ENCODE results near the gene NXNL2.

Gene NXNL2

DNA sequence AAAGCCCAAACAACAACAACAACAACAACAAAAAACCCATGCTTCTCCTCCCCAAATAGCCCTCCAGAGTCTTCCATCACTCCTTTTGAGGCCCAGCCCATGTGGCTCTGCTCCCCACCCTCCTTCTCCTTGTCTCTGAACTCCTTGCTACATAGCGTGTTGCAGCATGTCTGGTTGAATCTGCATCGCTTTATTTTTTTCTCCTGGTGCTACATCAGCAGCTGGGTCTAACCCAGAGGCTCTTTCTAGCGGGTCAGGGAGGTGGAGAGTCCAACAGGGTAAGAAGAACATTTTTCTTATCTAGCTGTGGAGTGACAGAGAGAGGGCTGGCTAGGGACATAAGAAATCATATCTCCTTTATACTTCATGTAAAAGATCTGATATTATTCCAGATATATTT, 18.4 kb downstream of the NXNL2 start:
- H3K4me3 ChIP-seq (ENCODE audit: low read depth, low read length), result no peak overlapping the region
- DNase-seq (ENCODE audit: low read depth), result no peak
- TF ChIP-seq CTCF (IDR thresholded peaks at IDR 0.05; ENCODE audit: insufficient read depth, low read depth, low read length, missing control alignments), result no peak

DNA sequence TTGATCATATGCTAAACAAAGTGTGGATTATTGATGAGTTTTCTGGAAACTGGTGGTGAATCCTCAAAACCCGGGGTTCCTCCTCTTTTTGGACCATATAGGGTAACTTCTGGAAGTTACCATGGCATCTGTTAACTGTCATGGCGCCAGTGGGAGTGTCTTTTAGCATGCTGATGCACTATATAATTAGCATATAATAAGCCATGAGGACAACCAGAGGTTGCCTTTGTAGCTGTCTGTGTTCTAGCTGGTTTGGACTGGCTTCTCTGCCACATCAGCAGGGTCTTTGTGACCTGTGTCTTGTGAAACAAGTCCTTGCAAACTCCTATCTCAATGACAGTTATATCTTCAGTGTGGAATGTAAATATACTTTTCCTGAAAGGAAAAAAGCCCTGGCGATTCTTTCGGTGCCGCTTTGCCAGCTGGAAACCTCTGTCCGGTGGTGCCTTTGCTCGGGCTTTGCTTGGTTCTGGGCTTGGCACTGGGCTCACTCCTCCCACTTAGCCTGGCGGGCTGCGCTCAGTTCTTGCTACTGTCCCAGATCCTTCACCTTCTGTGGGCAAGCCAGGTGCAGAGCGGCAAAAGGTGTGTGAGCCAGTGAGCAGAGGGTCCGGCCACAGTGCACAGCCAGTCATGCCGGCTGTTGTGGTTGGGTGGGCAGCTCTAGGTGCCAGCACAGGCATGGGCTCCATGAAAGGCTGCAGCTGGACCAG, 20.4 kb downstream of the NXNL2 start:
- no peak for TF ChIP-seq CTCF (IDR thresholded peaks at IDR 0.05; ENCODE audit: insufficient read depth, low read depth, low read length, missing control alignments)
- DNase-seq (ENCODE audit: low read depth), result no peak
- H3K4me3 ChIP-seq (ENCODE audit: low read depth, low read length), result no peak overlapping the region

GRCh38 chr9:88559661-88560060, 24.7 kb downstream of the NXNL2 start:
- no peak for TF ChIP-seq CTCF (IDR thresholded peaks at IDR 0.05; ENCODE audit: insufficient read depth, low read depth, low read length, missing control alignments)
- DNase-seq (ENCODE audit: low read depth), result no peak
- no peak overlapping the region for H3K4me3 ChIP-seq (ENCODE audit: low read depth, low read length)

DNA sequence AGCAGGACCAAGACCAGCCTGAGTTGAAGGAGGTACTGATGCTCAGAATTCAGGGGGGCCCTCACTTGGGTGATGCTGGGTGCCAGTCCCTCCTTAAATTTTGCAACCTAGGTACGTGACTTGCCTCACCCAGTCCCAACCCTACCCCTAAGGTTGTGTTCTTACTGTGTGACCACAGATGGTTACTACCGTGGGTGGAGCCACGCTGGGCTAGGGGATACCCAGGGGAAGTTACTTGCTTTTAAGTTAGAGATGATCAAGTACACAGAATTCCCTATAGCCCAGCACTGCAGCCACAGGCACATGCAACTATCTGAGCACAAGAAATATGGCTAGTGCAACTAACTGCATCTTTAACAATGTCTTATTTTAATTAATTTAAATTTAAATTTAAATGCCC, 32.9 kb downstream of the NXNL2 start:
- no peak overlapping the region for H3K4me3 ChIP-seq (ENCODE audit: low read depth, low read length)
- DNase-seq (ENCODE audit: low read depth), result peak; percentile 26

GRCh38 chr9:88571419-88571818, 36.4 kb downstream of the NXNL2 start:
- no peak for TF ChIP-seq CTCF (IDR thresholded peaks at IDR 0.05; ENCODE audit: insufficient read depth, low read depth, low read length, missing control alignments)
- no peak overlapping the region for H3K4me3 ChIP-seq (ENCODE audit: low read depth, low read length)
- no peak for DNase-seq (ENCODE audit: low read depth)

More for the DNA sequence above, 32.9 kb downstream of the NXNL2 start:
- TF ChIP-seq CTCF (IDR thresholded peaks at IDR 0.05; ENCODE audit: insufficient read depth, low read depth, low read length, missing control alignments), result no peak

- no peak for DNase-seq (ENCODE audit: low read depth)
- no peak overlapping the region for H3K4me3 ChIP-seq (ENCODE audit: low read depth, low read length)
- no peak for TF ChIP-seq CTCF (IDR thresholded peaks at IDR 0.05; ENCODE audit: insufficient read depth, low read depth, low read length, missing control alignments)
These were observed 37.7 kb downstream of the NXNL2 start for GRCh38 chr9:88572684-88573083.

GRCh38 chr9:88574953-88575352, 40.0 kb downstream of the NXNL2 start:
- no peak overlapping the region for H3K4me3 ChIP-seq (ENCODE audit: low read depth, low read length)
- DNase-seq (ENCODE audit: low read depth), result no peak
- TF ChIP-seq CTCF (IDR thresholded peaks at IDR 0.05; ENCODE audit: insufficient read depth, low read depth, low read length, missing control alignments), result no peak

Measured in GM12865 (cell line).